WTC11 (cell line): ENCODE results near the gene EDN2.

Source experiments
- CTCF ChIP-seq: fragments of 200-600 bp; IDR thresholded peaks from 2 replicates; pipeline ENCODE4 v1.8.0; 2022; ENCODE audit warnings: antibody characterized with exemption
- PRRX2 ChIP-seq: fragments of 250-450 bp; sonication (Bioruptor Pico); IDR thresholded peaks from 2 replicates; pipeline ENCODE4 v1.8.0; 2021; ENCODE audit warnings: mild to moderate bottlenecking
- RELA ChIP-seq: sonication (generic); formaldehyde crosslinking; IDR thresholded peaks from 2 replicates; pipeline ENCODE4 v1.8.1; 2022; ENCODE audit warnings: missing genetic modification reagents, mild to moderate bottlenecking, borderline replicate concordance
- TCF7 ChIP-seq: sonication (generic); formaldehyde crosslinking; IDR thresholded peaks from 2 replicates; pipeline ENCODE4 v1.8.0; 2022; ENCODE audit warnings: mild to moderate bottlenecking, low read depth, missing genetic modification reagents, moderate library complexity
- ZNF232 ChIP-seq: sonication (generic); formaldehyde crosslinking; IDR thresholded peaks from 2 replicates; pipeline ENCODE4 v1.8.0; 2022; ENCODE audit warnings: mild to moderate bottlenecking, missing genetic modification reagents

GRCh38 chr1:41429641-41430035 is 54.8 kb downstream of the EDN2 start:
- TF ChIP-seq TCF7 (CRISPR knock-in tag): no peak
- TF ChIP-seq CTCF: no peak
- no peak for TF ChIP-seq ZNF232 (CRISPR knock-in tag)
- no peak for TF ChIP-seq PRRX2 (CRISPR knock-in tag)
- TF ChIP-seq RELA (CRISPR knock-in tag): no peak
